Measurements from ENCODE around the gene PHACTR1. TPM values are rescaled to one million over a fixed set of nuclear protein-coding genes. Genes with fewer than 3 reads are reported as not detected.

The PHACTR1 gene
- total RNA-seq, 2 experiments from 2014 or later, result 1.3 to 2.3 TPM

DNA sequence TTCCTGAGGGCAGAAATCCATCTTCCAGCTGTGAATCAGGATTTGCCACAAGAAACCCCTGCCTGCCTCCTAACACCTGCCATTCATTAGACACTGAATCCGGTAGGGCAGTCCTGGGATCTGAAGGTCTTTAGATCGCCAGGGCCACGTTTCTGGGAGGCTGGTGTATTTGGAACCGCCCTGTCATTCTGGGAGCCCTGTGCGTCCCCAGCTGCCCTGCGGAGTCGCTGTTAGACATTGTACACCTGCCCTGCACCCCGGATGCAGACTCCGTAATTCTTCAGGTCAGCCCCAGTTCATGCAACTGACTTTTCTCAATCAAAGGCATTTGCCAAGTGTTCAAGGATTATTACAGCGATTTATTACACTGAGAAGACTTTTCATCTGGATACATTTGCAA lies 418.6 kb downstream of the PHACTR1 start:
- no peak overlapping the region for H3K4me3 Mint-ChIP-seq
- CTCF ChIA-PET, result no interaction called here
- ATAC-seq (ENCODE audit: poor library complexity) (no peak), DNase-seq (no peak)
- no peaks in the 10 kb centered on the region for H3K9me3 Mint-ChIP-seq
- TF ChIP-seq, protein P1, sequence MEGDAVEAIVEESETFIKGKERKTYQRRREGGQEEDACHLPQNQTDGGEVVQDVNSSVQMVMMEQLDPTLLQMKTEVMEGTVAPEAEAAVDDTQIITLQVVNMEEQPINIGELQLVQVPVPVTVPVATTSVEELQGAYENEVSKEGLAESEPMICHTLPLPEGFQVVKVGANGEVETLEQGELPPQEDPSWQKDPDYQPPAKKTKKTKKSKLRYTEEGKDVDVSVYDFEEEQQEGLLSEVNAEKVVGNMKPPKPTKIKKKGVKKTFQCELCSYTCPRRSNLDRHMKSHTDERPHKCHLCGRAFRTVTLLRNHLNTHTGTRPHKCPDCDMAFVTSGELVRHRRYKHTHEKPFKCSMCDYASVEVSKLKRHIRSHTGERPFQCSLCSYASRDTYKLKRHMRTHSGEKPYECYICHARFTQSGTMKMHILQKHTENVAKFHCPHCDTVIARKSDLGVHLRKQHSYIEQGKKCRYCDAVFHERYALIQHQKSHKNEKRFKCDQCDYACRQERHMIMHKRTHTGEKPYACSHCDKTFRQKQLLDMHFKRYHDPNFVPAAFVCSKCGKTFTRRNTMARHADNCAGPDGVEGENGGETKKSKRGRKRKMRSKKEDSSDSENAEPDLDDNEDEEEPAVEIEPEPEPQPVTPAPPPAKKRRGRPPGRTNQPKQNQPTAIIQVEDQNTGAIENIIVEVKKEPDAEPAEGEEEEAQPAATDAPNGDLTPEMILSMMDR (IDR thresholded peaks at IDR 0.05), result no peak
- no peaks in the 10 kb centered on the region for H3K4me1 Mint-ChIP-seq (ENCODE audit: low read depth)
- H3K27me3 ChIP-seq (ENCODE audit: control insufficient read depth in 1 of 2, insufficient read depth in 2 of 2, low read length in 2 of 2), result no peaks in the 10 kb centered on the region
- no peak overlapping the region for H3K4me3 ChIP-seq (ENCODE audit: low read length)
- peaks cover 0 to 4% of the 10 kb centered on the region in 2 experiments for H3K9me3 ChIP-seq (ENCODE audit: control insufficient read depth in 1 of 2, insufficient read depth in 1 of 2, low read length in 2 of 2)
- H3K4me1 ChIP-seq (ENCODE audit: insufficient read depth, low read length), result no peaks in the 10 kb centered on the region
- intact Hi-C loops (cut with DNase I, micrococcal nuclease), result no loop called here
- H3K36me3 Mint-ChIP-seq (ENCODE audit: low read depth), result no peaks in the 10 kb centered on the region
- POLR2A ChIA-PET, result no interaction called here
- no peaks in the 10 kb centered on the region for H3K36me3 ChIP-seq (ENCODE audit: insufficient read depth, low read length)
- H3K27me3 Mint-ChIP-seq, result no peaks in the 10 kb centered on the region
- H3K27ac Mint-ChIP-seq, result no peak overlapping the region
- no peak overlapping the region for H3K27ac ChIP-seq (ENCODE audit: low read depth in 1 of 2, low read length in 2 of 2)

DNA sequence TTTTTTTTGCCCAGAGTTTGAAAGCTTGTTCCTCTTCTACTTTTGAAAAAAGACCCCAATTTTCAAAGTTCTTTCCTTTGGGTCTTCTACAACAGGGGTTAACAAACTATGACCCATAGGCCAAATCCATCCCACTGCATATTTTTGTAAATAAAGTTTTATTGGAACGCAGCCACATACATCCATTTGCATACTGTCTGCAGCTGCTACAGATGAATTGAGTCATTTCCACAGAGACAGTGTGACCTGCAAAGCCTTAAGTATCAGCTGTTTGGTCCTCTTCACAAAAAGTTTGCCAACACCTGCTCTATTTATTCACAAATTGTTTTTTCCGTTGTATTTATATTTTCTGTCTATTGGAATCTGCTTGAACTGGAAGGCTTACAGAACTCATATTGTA lies 422.6 kb downstream of the PHACTR1 start:
- Histone ChIP-seq H3K27ac (ENCODE audit: low read depth in 1 of 2, low read length in 2 of 2) (no peak overlapping the region), H3K27me3 (ENCODE audit: control insufficient read depth in 1 of 2, insufficient read depth in 2 of 2, low read length in 2 of 2) (no peaks in the 10 kb centered on the region), H3K36me3 (ENCODE audit: insufficient read depth, low read length) (no peaks in the 10 kb centered on the region), H3K4me3 (ENCODE audit: low read length) (no peak overlapping the region), H3K4me1 (ENCODE audit: insufficient read depth, low read length) (no peaks in the 10 kb centered on the region), H3K9me3 (ENCODE audit: control insufficient read depth in 1 of 2, insufficient read depth in 1 of 2, low read length in 2 of 2) (peaks cover 0 to under 1% of the 10 kb centered on the region in 2 experiments)
- H3K4me1 Mint-ChIP-seq (ENCODE audit: low read depth), result no peaks in the 10 kb centered on the region
- TF ChIP-seq, protein P1 (IDR thresholded peaks at IDR 0.05), result no peak
- DNase-seq (no peak), ATAC-seq (ENCODE audit: poor library complexity) (no peak)
- POLR2A ChIA-PET, result interaction anchor here (0.8 kb wide), 1 partner anchor 15 kb away, joined by 3 read pairs; no protein-coding TSS in a partner anchor
- CTCF ChIA-PET, result no interaction called here
- H3K9me3 Mint-ChIP-seq, result no peaks in the 10 kb centered on the region
- H3K27me3 Mint-ChIP-seq, result no peaks in the 10 kb centered on the region
- H3K27ac Mint-ChIP-seq, result no peak overlapping the region
- no peak overlapping the region for H3K4me3 Mint-ChIP-seq
- no peaks in the 10 kb centered on the region for H3K36me3 Mint-ChIP-seq (ENCODE audit: low read depth)
- intact Hi-C loops (cut with DNase I, micrococcal nuclease), result no loop called here

DNA sequence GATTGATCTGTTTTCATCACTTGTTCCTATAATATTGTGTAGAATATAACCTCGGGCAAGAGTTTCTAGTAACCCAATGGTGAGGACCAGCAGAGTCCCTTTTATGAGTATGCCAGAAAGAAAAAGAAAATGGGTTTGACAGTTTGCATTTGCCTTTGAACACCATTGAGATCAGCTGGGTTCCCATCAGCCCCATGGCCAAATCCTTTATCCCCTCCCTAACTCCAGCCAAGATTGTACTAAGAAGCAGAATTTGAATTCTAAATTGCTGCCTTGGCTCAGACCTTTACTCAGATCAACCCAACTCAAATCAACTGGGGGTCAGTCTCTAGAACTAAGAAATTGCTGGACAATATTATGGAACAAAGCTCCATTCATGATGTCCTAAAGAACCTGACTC lies 424.4 kb downstream of the PHACTR1 start:
- H3K36me3 ChIP-seq (ENCODE audit: insufficient read depth, low read length), result no peaks in the 10 kb centered on the region
- DNase-seq (no peak), ATAC-seq (ENCODE audit: poor library complexity) (no peak)
- no peak overlapping the region for H3K4me3 ChIP-seq (ENCODE audit: low read length)
- ChIA-PET POLR2A (no interaction called here), CTCF (no interaction called here)
- Mint-ChIP-seq H3K9me3 (no peaks in the 10 kb centered on the region), H3K4me3 (no peak overlapping the region), H3K4me1 (ENCODE audit: low read depth) (no peaks in the 10 kb centered on the region), H3K36me3 (ENCODE audit: low read depth) (no peaks in the 10 kb centered on the region), H3K27me3 (no peaks in the 10 kb centered on the region), H3K27ac (no peak overlapping the region)
- TF ChIP-seq, protein P1 (IDR thresholded peaks at IDR 0.05), result no peak
- no peak overlapping the region for H3K27ac ChIP-seq (ENCODE audit: low read depth in 1 of 2, low read length in 2 of 2)
- H3K27me3 ChIP-seq (ENCODE audit: control insufficient read depth in 1 of 2, insufficient read depth in 2 of 2, low read length in 2 of 2), result no peaks in the 10 kb centered on the region
- no peaks in the 10 kb centered on the region for H3K9me3 ChIP-seq (ENCODE audit: control insufficient read depth in 1 of 2, insufficient read depth in 1 of 2, low read length in 2 of 2)
- intact Hi-C loops (cut with DNase I, micrococcal nuclease), result no loop called here
- H3K4me1 ChIP-seq (ENCODE audit: insufficient read depth, low read length), result no peaks in the 10 kb centered on the region

All from CD4-positive, alpha-beta T cell (primary cell).